ENCODE results near the gene GET4. TPM values are rescaled to one million over a fixed set of nuclear protein-coding genes. Genes with fewer than 3 reads are reported as not detected.

Gene GET4
- total RNA-seq (2014; rRNA removed; shearing (Covaris generic)): 48.0 and 51.0 TPM in 2 replicates
- polyA plus RNA-seq (2015; cell fraction: cytosol; rRNA removed): 27.4 and 32.5 TPM in 2 replicates
- polyA plus RNA-seq (2015; cell fraction: nucleus; rRNA removed): 48.7 and 53.2 TPM in 2 replicates

GRCh38 chr7:876077-876971 is at the start of gene GET4:
Gene GET4 (plus strand): TSS chr7:876554. CDS start chr7:876646, 92 bp downstream.
- DNase-seq (ENCODE audit: low read depth): peak; percentile 85

- DNase-seq (ENCODE audit: low read depth): no peak
These were observed 47.4 kb upstream of the GET4 start for GRCh38 chr7:828793-829561.

- DNase-seq (ENCODE audit: low read depth): no peak
These were observed 46.3 kb upstream of the GET4 start for GRCh38 chr7:830069-830468.

GRCh38 chr7:831596-832166 is 44.7 kb upstream of the GET4 start:
- DNase-seq (ENCODE audit: low read depth): peak; percentile 90

GRCh38 chr7:832167-832967 is 44.0 kb upstream of the GET4 start, which contains the start of gene SUN1:
Gene SUN1 (plus strand): TSS chr7:832476. CDS start chr7:832525, 49 bp downstream.
- DNase-seq (ENCODE audit: low read depth): peak; percentile 87

- no peak for DNase-seq (ENCODE audit: low read depth)
These were observed 43.4 kb upstream of the GET4 start for GRCh38 chr7:832968-833424.

- DNase-seq (ENCODE audit: low read depth): no peak
These were observed 42.6 kb upstream of the GET4 start for GRCh38 chr7:833601-834258.

- no peak for DNase-seq (ENCODE audit: low read depth)
These were observed 42.1 kb upstream of the GET4 start for GRCh38 chr7:834277-834676.

GRCh38 chr7:835021-835420 is 41.3 kb upstream of the GET4 start:
- no peak for DNase-seq (ENCODE audit: low read depth)

- DNase-seq (ENCODE audit: low read depth): peak; percentile 43
These were observed 40.6 kb upstream of the GET4 start for GRCh38 chr7:835485-836401.

GRCh38 chr7:836429-836828 is 39.9 kb upstream of the GET4 start:
- peak; percentile 53 for DNase-seq (ENCODE audit: low read depth)

- no peak for DNase-seq (ENCODE audit: low read depth)
These were observed 39.4 kb upstream of the GET4 start for GRCh38 chr7:837001-837400.

- no peak for DNase-seq (ENCODE audit: low read depth)
These were observed 36.3 kb upstream of the GET4 start for GRCh38 chr7:840001-840600.

- no peak for DNase-seq (ENCODE audit: low read depth)
These were observed 34.4 kb upstream of the GET4 start for GRCh38 chr7:841943-842342.

- DNase-seq (ENCODE audit: low read depth): no peak
These were observed 33.8 kb upstream of the GET4 start for GRCh38 chr7:842431-843031.

- no peak for DNase-seq (ENCODE audit: low read depth)
These were observed 33.1 kb upstream of the GET4 start for GRCh38 chr7:843230-843629.

- DNase-seq (ENCODE audit: low read depth): no peak
These were observed 32.3 kb upstream of the GET4 start for GRCh38 chr7:844043-844442.

GRCh38 chr7:844514-844913 is 31.8 kb upstream of the GET4 start:
- no peak for DNase-seq (ENCODE audit: low read depth)

All from HT1080 (cell line).